HepG2 (cell line): ENCODE data around the gene ALG9. TPM values are rescaled to one million over a fixed set of nuclear protein-coding genes. Genes with fewer than 3 reads are reported as not detected.

ENCODE experiments used
- ATAC-seq: fragments of 200-7000 bp; cut with Tn5 transposase; 3 replicates; pipeline ENCODE4 v1.9.1; 2020; ENCODE audit warnings: mild to moderate bottlenecking, moderate library complexity
- BruUV-seq: library from RNA; stranded (reverse); fragments of 400-500 nt; replicated peaks from 2 replicates; lab custom pipeline; 2021; lab: Mats Ljungman, UMichigan
- CTCF ChIA-PET: fragments of 300-600 bp; formaldehyde crosslinking; extraction: SDS; loops from one replicate; lab custom pipeline; 2021; ENCODE audit warnings: low total read pairs, inconsistent platforms, low intra/inter-chr PET ratio; lab: Yijun Ruan, JAX
- POLR2A ChIA-PET: fragments of 350-600 bp; sonication (Branson Sonifier 250); formaldehyde crosslinking; loops from one replicate; lab custom pipeline; 2020; ENCODE audit warnings: antibody characterized with exemption, inconsistent platforms; lab: Yijun Ruan, JAX
- DNase-seq: peaks from one replicate; pipeline ENCODE4 v3.0.0-alpha.2; 2015; ENCODE audit warnings: low spot score
- FAIRE-seq: peaks from 3 replicates; lab custom pipeline; 2011; peaks lifted over from hg19 to GRCh38; lab: Jason Lieb, UNC
- H2AFZ ChIP-seq: one replicate; pipeline ENCODE4 v1.6.1; 2011; ENCODE audit warnings: low read length, inconsistent platforms
- H3K27ac ChIP-seq: fragments of 300-600 bp; 3 replicates; pipeline ENCODE4 v1.8.0; 2011; ENCODE audit warnings: mixed run types, mild to moderate bottlenecking, mixed read lengths, low read length, inconsistent platforms; ENCODE audit not compliant: insufficient read depth; ENCODE audit errors: extremely low read length
- H3K27me3 ChIP-seq, 2 experiments: fragments of 200-600 bp in 1 of 2; 2 replicates in 1 of 2; 3 replicates in 1 of 2; pipeline versions ENCODE4 v1.6.0 to v1.8.0; 2011; ENCODE audit warnings: low read length in 2 of 2, mild to moderate bottlenecking in 2 of 2, moderate library complexity in 2 of 2, inconsistent platforms in 1 of 2; ENCODE audit not compliant: insufficient read depth in 2 of 2, control insufficient read depth in 1 of 2
- H3K36me3 ChIP-seq, 2 experiments: fragments of 200-600 bp in 1 of 2; replicated peaks in 1 of 2; 2 replicates in 1 of 2; 3 replicates in 1 of 2; pipeline versions ENCODE4 v1.5.1 to v1.8.0; 2011; ENCODE audit warnings: low read length in 2 of 2, inconsistent platforms in 1 of 2; ENCODE audit not compliant: insufficient read depth in 2 of 2, control insufficient read depth in 1 of 2
- H3K4me1 ChIP-seq: 2 replicates; pipeline ENCODE4 v1.5.1; 2012; ENCODE audit warnings: low read length, inconsistent platforms; ENCODE audit not compliant: insufficient read depth
- H3K4me2 ChIP-seq: 2 replicates; pipeline ENCODE4 v1.6.0; 2011; ENCODE audit warnings: low read depth, low read length, inconsistent platforms
- H3K4me3 ChIP-seq, 3 experiments: fragments of 200-600 bp in 1 of 3; sonication (generic), shearing (Covaris generic) in 1 of 3; replicated peaks in 1 of 3; 2 replicates each; pipeline ENCODE4 v1.5.1; 2011 to 2016; ENCODE audit warnings: low read length in 3 of 3, inconsistent platforms in 2 of 3, low read depth in 2 of 3, mild to moderate bottlenecking in 2 of 3, control low read depth in 1 of 3, mixed read lengths in 1 of 3; ENCODE audit not compliant: insufficient read depth in 1 of 3
- H3K79me2 ChIP-seq: one replicate; pipeline ENCODE4 v1.6.1; 2011; ENCODE audit warnings: low read length, inconsistent platforms; ENCODE audit not compliant: insufficient read depth
- H3K9ac ChIP-seq: 2 replicates; pipeline ENCODE4 v1.6.0; 2011; ENCODE audit warnings: mild to moderate bottlenecking, low read depth, low read length, inconsistent platforms; ENCODE audit not compliant: insufficient read depth
- H3K9me3 ChIP-seq: 2 replicates; pipeline ENCODE4 v1.5.1; 2012; ENCODE audit warnings: mild to moderate bottlenecking, low read length
- H4K20me1 ChIP-seq: 2 replicates; pipeline ENCODE4 v1.6.0; 2011; ENCODE audit warnings: inconsistent platforms, mild to moderate bottlenecking, low read length, moderate library complexity; ENCODE audit not compliant: insufficient read depth
- NRL ChIP-seq: sonication (generic); formaldehyde crosslinking; IDR thresholded peaks from 2 replicates; pipeline ENCODE4 v1.5.0; 2020; ENCODE audit warnings: missing genetic modification reagents, mild to moderate bottlenecking, moderate library complexity, borderline replicate concordance
- ZNF101 ChIP-seq: sonication (generic); formaldehyde crosslinking; IDR thresholded peaks from 2 replicates; pipeline ENCODE4 v1.4.0; 2020; ENCODE audit warnings: mild to moderate bottlenecking, low read depth, missing genetic modification reagents, borderline replicate concordance
- ZNF232 ChIP-seq: sonication (generic); formaldehyde crosslinking; IDR thresholded peaks from 2 replicates; pipeline ENCODE4 v1.4.0; 2020; ENCODE audit warnings: missing genetic modification reagents, borderline replicate concordance
- ZNF484 ChIP-seq: sonication (generic); formaldehyde crosslinking; IDR thresholded peaks from 2 replicates; pipeline ENCODE4 v1.5.1; 2020; ENCODE audit warnings: mild to moderate bottlenecking, low read depth, missing genetic modification reagents, borderline replicate concordance
- ZNF782 ChIP-seq: sonication (generic); formaldehyde crosslinking; IDR thresholded peaks from 2 replicates; pipeline ENCODE4 v1.4.0; 2020; ENCODE audit warnings: missing genetic modification reagents, mild to moderate bottlenecking, borderline replicate concordance
- ZNF850 ChIP-seq: sonication (generic); formaldehyde crosslinking; conservative IDR thresholded peaks from 2 replicates; pipeline ENCODE4 v1.9.0; 2021; ENCODE audit warnings: mild to moderate bottlenecking, missing genetic modification reagents
- WGBS: methylation state at CpG from one replicate; pipeline ENCODE4 v1.1.6; 2017; ENCODE audit warnings: low lambda C conversion rate; 5-methylcytosine and 5-hydroxymethylcytosine counted together
- in situ Hi-C: cut with HindIII; loops from 2 replicates; pipeline ENCODE4 v1.10.0; 2017; ENCODE audit warnings: low pct_unique_long_range_greater_than_20kb; ENCODE audit not compliant: extremely low pct_ligation_motif_present
- intact Hi-C: fragments of 100-400 bp; cut with micrococcal nuclease; formaldehyde crosslinking; loops from one replicate; pipeline ENCODE4 v1.10.0; 2022; ENCODE audit not compliant: unreplicated experiment
- polyA plus RNA-seq, 8 experiments: library from polyadenylated mRNA; depleted of rRNA in 3 of 8; stranded (reverse) in 7 of 8; unstranded in 1 of 8; fragments of >200 nt; fragmentation: Illumina TruSeq in 4 of 8; extraction: Trizol in 4 of 8; gene quantifications; 2 replicates each; pipeline versions ENCODE4 v1.2.1 to v1.2.3, GENCODE V29; 2011 to 2016; ENCODE audit warnings: low read depth in 4 of 8, missing spikeins in 1 of 8, mixed read lengths in 1 of 8; ENCODE audit not compliant: insufficient read depth in 1 of 8
- total RNA-seq, 5 experiments: library from RNA; depleted of rRNA; stranded (reverse); fragments of >200 nt; fragmentation: Illumina TruSeq; extraction: Trizol; gene quantifications; 2 replicates each; pipeline ENCODE4 v1.2.3, GENCODE V29; 2016; ENCODE audit warnings: low read depth in 1 of 5
- TF ChIP-seq, protein P1 (sequence below): sonication (generic); formaldehyde crosslinking; IDR thresholded peaks from 2 replicates; pipeline ENCODE4 v1.4.0; 2020; ENCODE audit warnings: missing genetic modification reagents, borderline replicate concordance
- TF ChIP-seq, protein P2 (sequence below): sonication (generic); formaldehyde crosslinking; IDR thresholded peaks from 2 replicates; pipeline ENCODE4 v1.4.0; 2020; ENCODE audit warnings: mild to moderate bottlenecking, missing genetic modification reagents

Gene ALG9
- total and polyA plus RNA-seq, 2 of the 13 experiments (the other 11 are each of a cell fraction or from before 2014, with no cell fraction given): 39.4 to 40.6 TPM

DNA sequence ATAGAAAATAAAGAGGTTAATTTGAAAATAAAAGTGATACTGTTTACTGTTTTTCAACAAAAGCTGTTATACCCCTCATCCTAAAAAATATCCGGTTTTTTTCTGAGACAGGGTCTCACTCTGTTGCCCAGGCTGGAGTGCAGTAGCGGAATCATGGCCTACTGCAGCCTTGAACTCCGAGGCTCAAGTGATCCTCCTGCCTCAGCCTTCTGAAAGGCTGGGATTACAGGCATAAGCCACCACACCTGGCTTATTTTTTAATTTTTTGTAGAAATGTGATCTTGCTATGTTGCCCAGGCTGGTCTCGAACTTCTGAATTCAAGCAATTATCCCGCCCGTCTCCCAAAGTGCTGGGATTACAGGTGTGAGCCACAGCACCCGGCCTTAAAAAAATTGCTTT lies 35.7 kb downstream of the ALG9 start:
- no peak overlapping the region for H3K27ac ChIP-seq
- in situ Hi-C loops: loop anchor here (10.0 kb wide), 1 partner anchor 381 kb away; no protein-coding TSS in a partner anchor
- H3K79me2 ChIP-seq: no peaks in the 10 kb centered on the region
- no peak for FAIRE-seq
- 98% methylated on average over 7 of the region's 7 CpGs for WGBS
- TF ChIP-seq ZNF484 (CRISPR knock-in tag) (no peak), ZNF101 (CRISPR knock-in tag) (no peak), ZNF782 (no peak), ZNF850 (no peak), ZNF232 (no peak), NRL (CRISPR knock-in tag) (no peak)
- TF ChIP-seq, protein P1, sequence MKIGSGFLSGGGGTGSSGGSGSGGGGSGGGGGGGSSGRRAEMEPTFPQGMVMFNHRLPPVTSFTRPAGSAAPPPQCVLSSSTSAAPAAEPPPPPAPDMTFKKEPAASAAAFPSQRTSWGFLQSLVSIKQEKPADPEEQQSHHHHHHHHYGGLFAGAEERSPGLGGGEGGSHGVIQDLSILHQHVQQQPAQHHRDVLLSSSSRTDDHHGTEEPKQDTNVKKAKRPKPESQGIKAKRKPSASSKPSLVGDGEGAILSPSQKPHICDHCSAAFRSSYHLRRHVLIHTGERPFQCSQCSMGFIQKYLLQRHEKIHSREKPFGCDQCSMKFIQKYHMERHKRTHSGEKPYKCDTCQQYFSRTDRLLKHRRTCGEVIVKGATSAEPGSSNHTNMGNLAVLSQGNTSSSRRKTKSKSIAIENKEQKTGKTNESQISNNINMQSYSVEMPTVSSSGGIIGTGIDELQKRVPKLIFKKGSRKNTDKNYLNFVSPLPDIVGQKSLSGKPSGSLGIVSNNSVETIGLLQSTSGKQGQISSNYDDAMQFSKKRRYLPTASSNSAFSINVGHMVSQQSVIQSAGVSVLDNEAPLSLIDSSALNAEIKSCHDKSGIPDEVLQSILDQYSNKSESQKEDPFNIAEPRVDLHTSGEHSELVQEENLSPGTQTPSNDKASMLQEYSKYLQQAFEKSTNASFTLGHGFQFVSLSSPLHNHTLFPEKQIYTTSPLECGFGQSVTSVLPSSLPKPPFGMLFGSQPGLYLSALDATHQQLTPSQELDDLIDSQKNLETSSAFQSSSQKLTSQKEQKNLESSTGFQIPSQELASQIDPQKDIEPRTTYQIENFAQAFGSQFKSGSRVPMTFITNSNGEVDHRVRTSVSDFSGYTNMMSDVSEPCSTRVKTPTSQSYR (CRISPR knock-in tag): no peak
- TF ChIP-seq, protein P2, sequence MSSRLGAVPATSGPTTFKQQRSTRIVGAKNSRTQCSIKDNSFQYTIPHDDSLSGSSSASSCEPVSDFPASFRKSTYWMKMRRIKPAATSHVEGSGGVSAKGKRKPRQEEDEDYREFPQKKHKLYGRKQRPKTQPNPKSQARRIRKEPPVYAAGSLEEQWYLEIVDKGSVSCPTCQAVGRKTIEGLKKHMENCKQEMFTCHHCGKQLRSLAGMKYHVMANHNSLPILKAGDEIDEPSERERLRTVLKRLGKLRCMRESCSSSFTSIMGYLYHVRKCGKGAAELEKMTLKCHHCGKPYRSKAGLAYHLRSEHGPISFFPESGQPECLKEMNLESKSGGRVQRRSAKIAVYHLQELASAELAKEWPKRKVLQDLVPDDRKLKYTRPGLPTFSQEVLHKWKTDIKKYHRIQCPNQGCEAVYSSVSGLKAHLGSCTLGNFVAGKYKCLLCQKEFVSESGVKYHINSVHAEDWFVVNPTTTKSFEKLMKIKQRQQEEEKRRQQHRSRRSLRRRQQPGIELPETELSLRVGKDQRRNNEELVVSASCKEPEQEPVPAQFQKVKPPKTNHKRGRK: no peak
- TF ChIP-seq, all 625 proteins: peak for 0
- intact Hi-C loops: no loop called here
- Histone ChIP-seq H3K9me3 (no peaks in the 10 kb centered on the region), H3K4me3 (no peak overlapping the region), H3K36me3 (peaks cover 3 to 30% of the 10 kb centered on the region in 2 experiments), H3K9ac (no peak overlapping the region), H3K4me2 (no peak overlapping the region), H2AFZ (no peak overlapping the region), H3K4me1 (peaks cover 29% of the 10 kb centered on the region), H4K20me1 (no peaks in the 10 kb centered on the region), H3K27me3 (no peaks in the 10 kb centered on the region)
- no TSS peak for BruUV-seq
- DNase-seq (no peak), ATAC-seq (no peak)
- ChIA-PET CTCF (no interaction called here), POLR2A (no interaction called here)
